ENCODE results near the gene BCL7C. TPM values are rescaled to one million over a fixed set of nuclear protein-coding genes. Genes with fewer than 3 reads are reported as not detected.

BCL7C gene
- total and polyA plus RNA-seq, 12 donors: 7.7 to 88.3 (median 33.9) TPM

DNA sequence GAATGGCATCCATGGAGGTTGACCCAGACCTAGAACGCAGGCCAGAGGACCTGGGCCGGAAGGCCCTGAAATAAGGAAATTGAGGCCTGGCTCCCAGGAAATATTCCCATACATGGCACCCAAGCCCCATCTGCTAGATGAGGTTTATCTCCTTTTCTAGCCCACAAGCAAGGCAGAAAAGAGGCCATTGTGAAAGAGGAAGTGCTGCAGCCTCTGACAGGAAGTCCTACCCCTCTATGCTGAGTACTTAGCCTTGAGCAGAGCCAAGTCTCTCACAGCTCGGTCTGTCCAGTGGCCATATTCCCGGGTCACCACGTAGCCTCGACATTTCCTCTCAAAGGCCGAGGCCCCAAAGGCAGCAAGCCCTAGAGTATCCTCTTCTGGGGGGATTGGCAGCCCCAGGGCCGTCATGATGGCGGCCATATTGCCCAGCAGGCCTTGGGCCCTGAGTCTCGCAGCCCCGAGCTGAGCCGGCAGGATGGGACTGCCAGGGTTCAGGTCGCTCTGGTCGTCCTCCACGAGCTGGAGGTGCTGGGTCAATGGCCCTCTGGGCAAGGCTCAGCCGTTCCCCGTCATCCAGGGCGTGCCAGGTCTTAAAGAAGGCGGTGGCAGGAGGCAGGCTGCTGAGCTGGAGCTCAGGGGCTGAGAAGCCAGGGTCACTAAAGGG is 10.4 kb upstream of the BCL7C start:
- TF ChIP-seq POLR2A (IDR thresholded peaks at IDR 0.05): no peak
- TF ChIP-seq CTCF (IDR thresholded peaks at IDR 0.05): no peak
- no peaks in the 10 kb centered on the region for H3K27me3 ChIP-seq
- no peak for DNase-seq
- H3K4me1 ChIP-seq (replicated peaks in 1 of 2): peaks cover 6% of the 10 kb centered on the region in 2 donors
- no peak overlapping the region for H3K4me3 ChIP-seq
- intact Hi-C loops (cut with DNase I): no loop called here
- WGBS, 4 donors: 78 to 93% (median 86%) methylated on average over 5 to 19 of the region's 19 CpGs
- H3K36me3 ChIP-seq (replicated peaks in 1 of 2): no peaks in the 10 kb centered on the region
- peak overlapping the region in 4 of 5 donors; percentile 37 to 89 (median 67) for H3K27ac ChIP-seq
- H3K9me3 ChIP-seq (replicated peaks in 1 of 3): no peaks in the 10 kb centered on the region

GRCh38 chr16:30903596-30903995 is 9.7 kb upstream of the BCL7C start:
- Histone ChIP-seq H3K4me3 (no peak overlapping the region), H3K27me3 (no peaks in the 10 kb centered on the region), H3K27ac (peak overlapping the region in 4 of 5 donors; percentile 37 to 89 (median 67)), H3K9me3 (replicated peaks in 1 of 3) (no peaks in the 10 kb centered on the region), H3K4me1 (replicated peaks in 1 of 2) (peaks cover 6% of the 10 kb centered on the region in 2 donors), H3K36me3 (replicated peaks in 1 of 2) (no peaks in the 10 kb centered on the region)
- 60 to 86% (median 74%) methylated on average over 4 of the region's 4 CpGs for WGBS, 4 donors
- DNase-seq: peak; percentile 32 to 81 (median 54)
- TF ChIP-seq CTCF (IDR thresholded peaks at IDR 0.05) (no peak), POLR2A (IDR thresholded peaks at IDR 0.05) (no peak)
- intact Hi-C loops (cut with DNase I): no loop called here

DNA sequence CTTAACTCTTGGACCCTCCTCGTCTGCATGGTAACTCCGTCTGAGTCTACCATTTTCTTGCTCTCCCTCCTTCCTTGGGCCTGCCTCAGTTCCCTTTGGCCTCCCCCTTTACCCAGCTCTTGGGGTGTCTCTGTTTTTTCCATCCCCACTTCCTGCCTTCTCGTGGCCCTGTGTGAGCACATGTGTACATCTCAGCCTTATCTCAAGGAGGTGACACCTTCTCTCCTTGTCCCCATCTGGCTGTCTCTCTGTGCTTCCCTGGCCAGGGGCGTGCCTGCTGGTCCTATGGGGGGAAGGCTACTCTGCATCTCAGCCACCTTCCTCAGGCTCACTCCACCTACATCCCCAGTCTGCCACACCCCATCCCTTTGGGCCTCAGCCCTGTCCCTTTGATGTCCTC is 9.1 kb upstream of the BCL7C start:
- intact Hi-C loops (cut with DNase I): no loop called here
- DNase-seq: no peak
- 74 to 90% (median 80%) methylated on average over 4 of the region's 4 CpGs for WGBS, 4 donors

More for the DNA sequence above, 9.1 kb upstream of the BCL7C start:
- TF ChIP-seq CTCF (IDR thresholded peaks at IDR 0.05) (no peak), POLR2A (IDR thresholded peaks at IDR 0.05) (no peak)
- H3K27ac ChIP-seq: peak overlapping the region; percentile 51 to 96 (median 83)
- no peaks in the 10 kb centered on the region for H3K9me3 ChIP-seq (replicated peaks in 1 of 3)
- no peaks in the 10 kb centered on the region for H3K36me3 ChIP-seq (replicated peaks in 1 of 2)
- H3K27me3 ChIP-seq: no peaks in the 10 kb centered on the region
- H3K4me1 ChIP-seq (replicated peaks in 1 of 2): peaks cover 6% of the 10 kb centered on the region in 2 donors
- H3K4me3 ChIP-seq: peak overlapping the region in 1 of 4 donors; percentile 62

Data from adrenal gland (tissue), 12 donors.